HS-5 (cell line): ENCODE data around the gene JAKMIP3.
"Not testable (repeated sequence)": the region's sequence is repeated elsewhere in the genome, so short reads cannot be mapped to it uniquely, and the experiment has no call there.

Experiments
- DNase-seq: peaks from one replicate; pipeline ENCODE4 v3.0.0-alpha.2; 2012; ENCODE audit warnings: low read depth

The JAKMIP3 gene

DNA sequence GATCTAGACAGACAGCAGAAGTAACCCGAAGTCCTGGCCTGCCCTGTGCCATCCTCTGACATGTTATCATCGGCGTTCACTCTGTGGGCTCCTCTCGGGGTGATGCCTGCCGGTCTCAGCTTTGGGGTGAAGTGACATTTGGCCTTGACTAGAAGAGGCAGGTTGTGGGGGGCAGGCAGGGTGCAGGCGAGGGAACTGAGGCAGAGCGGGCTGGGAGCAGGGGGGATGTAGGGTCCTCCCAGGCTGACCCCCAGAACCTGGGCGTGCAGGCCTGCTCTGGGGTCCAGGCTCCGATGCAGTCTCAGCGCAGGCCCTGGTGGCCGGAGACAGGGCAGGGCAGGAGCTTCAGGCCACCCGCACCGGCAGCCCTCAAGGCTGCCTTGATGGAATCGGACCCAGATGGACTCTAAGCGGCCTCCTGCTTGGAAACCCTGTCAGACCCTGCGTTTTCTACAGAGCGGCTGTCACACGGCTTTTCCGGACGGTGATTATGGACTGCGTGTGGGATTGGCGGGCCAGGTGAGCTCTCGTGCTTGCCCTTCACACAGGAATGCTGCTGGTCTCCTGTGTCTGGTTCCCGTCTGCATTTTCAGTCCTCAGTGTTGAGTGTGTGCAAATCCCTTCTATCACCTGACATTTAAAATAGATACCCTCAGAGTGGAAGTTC, 842 bp upstream of the JAKMIP3 start:
- DNase-seq, result no peak

DNA sequence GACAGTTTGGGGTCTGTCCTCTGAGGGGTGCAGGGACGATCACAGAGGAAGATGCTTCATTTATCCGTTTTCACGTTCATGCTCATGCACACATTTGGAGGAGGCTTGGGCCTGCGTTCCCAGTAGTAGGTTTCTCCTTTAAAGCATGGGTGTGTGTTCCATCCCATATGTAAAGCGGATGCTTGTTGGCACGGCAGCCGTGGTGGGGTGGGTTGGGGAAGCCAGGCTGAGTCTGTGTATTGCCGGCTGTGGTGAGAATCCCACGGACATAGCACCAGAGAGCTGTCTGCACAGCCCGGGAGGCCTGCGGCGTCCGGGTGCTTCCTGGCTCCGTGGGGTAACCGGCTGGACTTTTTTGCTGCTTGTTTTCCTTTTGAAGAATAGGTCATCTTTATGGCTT, 440 bp downstream of the JAKMIP3 start:
- no peak for DNase-seq

DNA sequence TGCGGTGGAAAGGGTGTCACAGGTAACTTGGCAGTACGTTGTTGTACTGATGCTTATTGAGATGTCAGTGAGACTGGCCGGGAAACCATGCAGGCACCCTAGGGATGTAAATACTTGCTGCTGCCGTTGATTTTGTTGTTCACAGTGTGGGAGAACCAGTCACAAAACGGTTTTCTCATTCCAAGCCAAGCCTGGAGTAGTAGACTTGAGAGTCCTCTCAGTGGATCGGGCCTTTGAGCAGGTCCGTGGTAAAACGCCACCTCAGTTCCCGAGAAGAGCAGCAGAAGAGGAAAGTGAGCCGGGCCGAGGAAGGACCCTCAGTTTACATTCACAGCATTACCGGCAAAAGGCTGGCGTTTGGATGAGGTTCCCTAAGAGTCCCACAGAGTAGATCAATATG, 1.1 kb downstream of the JAKMIP3 start:
- no peak for DNase-seq

DNA sequence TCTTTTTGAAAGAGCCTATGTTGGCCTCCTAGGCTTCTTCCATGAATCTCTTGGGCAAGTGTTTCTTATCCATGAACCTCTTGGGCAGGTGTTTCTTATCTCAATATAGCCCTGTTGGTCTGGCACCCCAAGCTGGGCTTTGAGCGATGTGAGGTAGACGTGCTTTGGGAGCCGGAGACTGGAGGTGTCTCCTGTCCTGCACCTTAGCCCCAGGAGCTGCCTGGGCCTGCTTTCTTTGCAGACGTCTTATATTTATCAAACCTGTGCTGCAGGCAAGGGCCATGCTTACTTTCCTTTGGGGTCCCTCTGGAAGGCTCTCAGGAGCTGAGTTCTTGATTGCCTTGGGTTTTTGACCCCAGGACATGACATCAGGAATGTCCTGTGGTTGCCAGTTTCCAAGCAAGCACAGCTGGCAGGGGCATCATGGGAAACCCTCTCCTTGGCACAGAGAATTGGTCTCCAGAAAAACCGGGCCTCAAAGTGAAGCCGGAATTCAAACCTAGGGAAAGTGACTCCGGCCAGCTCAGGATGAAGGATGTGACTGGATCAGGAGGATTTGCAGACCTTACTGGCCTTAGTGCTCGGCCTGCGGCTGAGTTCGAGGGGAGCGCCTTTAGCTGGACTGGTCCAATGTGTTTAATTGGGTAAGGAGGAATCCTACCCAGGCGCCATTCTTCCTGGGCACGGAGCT, 2.8 kb downstream of the JAKMIP3 start:
- no peak for DNase-seq

DNA sequence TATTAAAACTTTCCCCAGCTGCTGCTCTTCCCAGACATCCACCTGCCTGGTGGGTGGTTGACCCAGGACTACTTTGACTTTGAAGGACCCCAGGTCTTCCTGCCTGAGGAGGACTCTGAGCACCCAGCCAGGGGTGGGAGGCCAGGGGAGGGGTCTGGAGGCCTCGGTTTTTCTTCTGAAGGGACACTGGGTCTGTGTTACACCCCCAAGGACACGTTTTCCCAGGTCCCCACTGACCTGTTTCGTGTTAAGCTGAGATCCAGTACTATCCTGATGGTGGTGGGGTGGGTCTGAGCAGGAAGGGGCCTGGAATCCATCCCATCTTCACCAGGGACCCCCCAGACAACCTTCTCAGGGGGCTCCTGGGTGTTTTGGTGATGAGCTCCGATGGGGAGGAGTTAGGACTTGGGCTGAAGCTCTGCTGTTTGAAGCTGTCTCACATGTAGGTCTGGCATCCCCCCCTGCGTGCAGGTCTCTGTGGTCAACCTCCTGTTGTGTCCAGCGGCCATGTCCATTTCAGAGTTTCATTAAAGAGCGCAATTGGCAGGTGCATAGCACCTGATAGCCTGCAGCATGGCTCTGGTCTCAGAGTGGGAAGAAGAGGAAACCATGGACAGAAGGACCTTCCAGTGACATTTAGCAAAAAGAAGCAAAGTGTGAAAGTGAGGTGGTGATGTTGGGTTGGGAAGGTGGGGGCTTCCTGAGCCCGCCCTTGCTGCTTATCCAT, 3.5 kb downstream of the JAKMIP3 start:
- DNase-seq, result no peak

DNA sequence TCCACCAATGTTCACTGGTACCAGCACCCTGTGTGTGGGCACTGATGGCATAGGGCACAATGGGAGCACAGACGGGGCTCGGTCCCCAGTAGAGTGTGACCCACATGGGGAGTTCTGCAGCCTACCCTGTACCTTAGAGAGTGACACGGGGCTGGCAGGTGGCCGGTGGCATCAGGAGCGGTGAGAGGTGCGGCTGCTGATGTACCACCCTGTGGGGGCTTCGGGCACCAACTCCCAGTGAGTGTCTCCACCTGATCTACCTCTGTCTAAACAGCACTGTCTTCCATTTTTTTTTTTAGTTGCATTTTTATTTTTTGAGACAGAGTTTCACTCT, 4.1 kb downstream of the JAKMIP3 start:
- DNase-seq, result no peak

DNA sequence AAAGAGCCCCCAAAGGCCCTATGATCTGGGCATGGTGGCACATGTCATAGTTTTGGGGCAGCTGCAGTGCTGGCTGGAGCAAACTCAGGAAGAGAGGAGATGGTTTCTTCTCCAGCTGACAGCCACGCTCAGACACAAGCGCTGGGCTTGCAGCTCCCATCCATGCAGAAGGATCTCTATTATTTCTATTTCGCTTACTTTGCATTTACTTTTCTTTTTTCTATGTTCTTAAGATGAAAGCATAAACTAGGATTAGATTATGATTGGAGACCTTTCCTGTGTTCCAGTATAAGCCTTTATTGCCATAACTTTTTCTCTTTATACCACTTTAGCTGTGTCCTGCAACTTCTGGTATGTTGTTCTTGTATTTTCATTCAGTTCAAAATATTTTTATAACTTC, 5.0 kb downstream of the JAKMIP3 start:
- no peak for DNase-seq

DNA sequence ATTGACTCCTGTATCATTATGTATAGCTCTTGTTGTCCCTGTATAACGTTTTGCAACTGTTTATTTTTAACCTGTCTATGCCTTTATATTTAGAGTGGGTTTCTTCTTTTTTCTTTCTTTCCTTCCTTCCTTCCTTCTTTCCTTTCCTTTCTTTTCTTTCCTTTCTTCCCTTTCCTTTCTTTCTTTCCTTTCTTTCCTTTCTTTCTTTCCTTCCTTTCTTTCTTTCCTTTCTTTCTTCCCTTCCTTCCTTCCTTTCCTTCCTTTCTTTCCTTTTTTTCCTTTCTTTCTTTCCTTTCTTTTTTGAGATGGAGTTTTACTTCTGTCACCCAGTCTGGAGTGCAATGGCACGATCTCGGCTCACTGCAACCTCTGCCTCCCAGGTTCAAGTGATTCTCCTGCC, 5.9 kb downstream of the JAKMIP3 start:
- no peak for DNase-seq

DNA sequence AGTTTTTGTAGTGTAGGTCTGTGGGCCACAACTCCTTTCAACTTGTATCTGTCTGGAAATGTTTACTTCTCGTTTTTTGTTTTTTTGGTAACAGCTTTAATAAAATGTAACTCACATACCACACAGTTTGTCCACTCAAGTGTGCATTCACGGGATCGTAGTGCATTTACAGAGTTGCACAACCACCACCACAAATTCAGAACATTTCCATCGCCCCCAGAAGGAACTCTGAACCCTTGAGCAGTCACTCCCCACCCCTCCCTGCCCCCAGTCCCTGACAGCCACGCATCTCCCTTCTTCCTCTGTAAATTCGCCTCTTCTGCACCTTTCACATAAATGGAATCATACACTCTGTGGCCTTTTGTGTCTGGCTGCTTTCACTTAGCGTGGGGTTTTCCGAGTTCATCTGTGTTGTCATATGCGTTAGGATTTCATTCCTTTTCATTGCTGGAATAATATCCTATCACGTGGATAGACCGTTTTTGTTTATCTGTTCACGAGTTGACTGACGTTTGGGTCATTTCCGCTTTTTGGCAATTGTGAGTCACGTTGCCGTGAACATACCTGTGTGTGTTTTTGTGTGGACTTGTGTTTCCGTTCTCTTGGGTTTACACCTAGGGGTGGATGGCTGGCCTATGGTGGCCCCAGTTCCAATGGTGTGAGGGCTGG, 10.3 kb downstream of the JAKMIP3 start:
- no peak for DNase-seq

DNA sequence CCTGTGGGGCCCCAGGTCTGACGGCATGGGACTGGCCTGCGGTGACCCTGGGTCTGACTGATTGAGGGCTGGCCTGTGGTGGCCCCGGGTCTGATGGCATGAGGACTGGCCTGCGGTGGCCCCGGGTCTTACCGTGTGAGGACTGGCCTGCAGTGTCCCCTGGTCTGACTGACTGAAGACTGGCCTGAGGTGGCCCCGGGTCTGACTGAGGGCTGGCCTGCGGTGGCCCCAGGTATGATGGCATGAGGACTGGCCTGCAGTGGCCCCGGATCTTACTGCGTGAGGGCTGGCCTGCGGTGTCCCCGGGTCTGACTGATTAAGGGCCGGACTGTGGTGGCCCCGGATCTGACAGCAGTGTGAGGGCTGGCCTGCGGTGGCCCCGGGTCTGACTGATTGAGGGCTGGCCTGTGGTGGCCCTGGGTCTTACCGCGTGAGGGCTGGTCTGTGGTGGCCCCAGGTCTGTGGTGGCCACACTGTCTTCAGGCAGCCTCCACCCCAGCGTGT, 10.9 kb downstream of the JAKMIP3 start:
- no peak for DNase-seq

DNA sequence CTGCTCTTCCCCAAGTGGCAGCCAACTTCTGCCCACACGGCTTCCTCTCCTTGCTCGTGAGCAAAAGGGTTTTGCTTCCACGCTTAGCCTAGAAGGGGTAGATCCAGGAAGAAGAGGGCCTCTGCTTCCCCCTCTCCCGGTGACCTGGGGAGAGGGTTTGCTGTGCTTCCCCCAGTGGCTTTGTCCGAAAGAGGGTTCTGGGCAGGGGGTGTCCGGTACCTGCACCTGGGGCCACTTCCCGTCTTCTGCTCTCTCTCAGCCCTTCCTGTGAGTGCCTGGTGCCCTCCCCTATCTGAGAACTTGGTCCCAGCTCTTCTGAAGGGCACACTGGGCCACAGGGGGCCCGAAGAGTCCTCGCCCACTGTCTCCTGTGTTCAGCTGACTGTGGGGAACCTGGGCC, 11.3 kb downstream of the JAKMIP3 start:
- DNase-seq, result no peak

DNA sequence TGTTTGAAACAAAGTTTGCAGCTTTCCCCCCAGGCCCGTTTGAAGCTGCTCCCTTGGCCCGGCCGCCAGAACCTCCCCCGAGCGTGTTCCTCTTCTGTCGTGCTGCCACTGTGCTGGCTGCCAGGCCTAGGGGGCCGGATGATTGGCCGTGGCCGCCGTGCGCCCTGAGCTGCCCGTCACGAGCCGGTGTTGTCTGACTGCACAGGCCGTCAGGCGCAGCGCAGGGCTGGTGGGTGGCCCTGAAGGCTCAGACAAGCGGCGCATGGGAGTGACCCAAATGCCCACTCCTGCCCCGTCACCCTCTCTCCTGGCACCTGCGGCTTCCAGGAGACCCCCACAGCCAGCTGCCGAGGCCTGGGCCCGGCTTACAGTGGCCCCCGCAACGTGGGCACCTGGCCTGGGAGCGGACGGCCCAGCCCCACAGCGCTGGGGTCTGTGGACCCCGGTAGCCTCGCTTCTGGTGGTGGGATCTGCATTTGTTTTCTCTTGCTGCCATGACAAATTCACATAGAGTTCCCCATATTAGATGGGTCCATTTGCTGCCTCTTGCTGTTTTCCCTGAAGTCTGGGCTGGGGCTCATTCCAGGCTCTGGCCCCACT, 13.1 kb downstream of the JAKMIP3 start:
- DNase-seq, result no peak

DNA sequence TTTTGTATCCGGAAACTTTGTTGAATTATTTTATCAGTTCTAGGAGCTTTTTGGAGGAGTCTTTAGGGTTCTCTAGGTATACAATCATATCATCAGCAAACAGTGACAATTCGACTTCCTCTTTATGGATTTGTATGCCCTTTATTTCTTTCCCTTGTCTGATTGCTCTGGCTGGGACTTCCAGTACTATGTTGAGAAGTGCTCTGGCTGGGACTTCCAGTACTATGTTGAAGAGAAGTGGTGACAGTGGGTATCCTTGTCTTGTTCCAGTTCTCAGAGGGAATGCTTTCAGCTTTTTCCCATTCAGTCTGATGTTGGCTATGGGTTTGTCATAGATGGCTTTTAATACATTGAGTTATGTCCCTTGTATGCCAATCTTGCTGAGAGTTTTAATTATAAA, 18.6 kb downstream of the JAKMIP3 start:
- not testable (repeated sequence) for DNase-seq

DNA sequence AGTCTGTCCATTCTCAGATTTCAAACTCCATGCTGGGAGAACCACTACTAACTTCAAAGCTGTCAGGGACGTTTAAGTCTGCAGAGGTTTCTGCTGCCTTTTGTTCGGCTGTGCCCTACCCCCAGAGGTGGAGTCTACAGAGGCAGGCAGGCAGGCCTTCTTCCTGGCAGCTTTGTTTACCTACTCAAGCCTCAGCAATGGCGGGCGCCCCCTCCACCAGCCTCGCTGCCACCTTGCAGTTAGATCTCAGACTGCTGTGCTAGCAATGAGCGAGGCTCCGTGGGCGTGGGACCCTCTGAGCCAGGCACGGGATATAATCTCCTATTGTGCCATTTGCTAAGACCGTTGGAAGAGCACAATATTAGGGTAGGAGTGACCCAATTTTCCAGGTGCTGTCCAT, 27.5 kb downstream of the JAKMIP3 start:
- DNase-seq, result not testable (repeated sequence)

DNA sequence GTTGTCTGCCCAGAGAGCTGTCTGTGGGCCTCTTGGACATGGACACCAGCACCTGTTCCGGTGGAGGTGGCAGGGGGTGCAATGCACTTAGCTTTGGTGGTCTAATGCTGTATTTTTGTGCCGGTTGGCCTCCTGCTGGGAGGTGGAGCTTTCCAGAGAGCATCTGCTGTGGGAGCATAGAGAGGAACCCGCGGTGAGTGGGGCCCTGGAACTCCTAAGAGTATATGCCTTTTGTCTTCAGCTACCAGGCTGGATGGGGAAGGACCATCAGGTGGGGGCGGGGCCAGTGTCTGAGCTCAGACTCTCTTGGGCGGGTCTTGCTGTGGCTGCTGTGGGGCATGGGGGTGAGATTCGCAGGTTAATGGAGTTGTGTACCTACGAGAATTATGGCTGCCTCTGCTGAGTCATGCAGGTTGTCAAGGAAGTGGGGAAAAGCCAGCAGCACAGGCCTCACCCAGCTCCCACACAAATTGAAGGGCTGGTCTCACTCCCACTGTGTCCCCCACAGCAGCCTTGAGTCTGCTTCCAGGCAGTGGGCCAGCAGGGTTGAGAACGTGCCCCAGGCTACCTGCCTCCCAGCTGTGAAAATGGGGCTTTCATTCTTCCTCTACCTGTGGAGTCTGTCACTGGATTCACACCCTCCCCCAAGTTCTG, 29.0 kb downstream of the JAKMIP3 start:
- DNase-seq, result no peak

DNA sequence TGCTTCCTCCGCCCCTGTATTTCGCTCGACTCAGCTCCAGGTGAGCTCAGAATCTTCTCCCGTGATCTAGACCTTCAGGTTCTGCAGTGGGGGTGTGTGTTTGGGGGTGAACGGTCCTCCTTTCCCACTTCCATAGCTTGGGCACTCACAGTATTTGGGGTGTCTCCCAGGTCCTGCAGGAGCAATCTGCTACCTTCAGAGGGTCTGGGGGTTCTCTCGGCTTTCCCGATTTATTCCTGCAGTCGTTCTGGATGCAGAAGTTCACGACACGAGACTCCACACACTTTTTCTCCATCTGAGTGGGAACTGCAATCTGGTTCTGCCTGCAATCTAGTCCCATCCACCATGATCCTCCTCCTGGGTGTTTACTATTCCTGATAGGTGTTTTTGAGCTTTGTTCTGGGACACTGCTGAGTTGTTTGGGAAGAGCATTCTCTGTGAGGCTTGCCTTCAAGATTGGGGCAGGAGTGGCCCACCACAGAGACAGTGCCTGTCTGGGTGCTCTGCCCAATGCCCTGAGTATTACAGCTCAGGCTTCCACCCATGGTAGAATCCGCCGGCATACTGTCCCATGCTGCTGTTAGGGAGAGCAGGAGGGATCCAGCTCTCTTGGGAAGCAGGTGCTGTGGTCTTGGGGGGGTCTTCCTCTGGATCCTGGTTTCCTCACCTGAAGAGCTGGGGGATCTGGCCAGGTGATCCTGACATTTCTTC, 29.8 kb downstream of the JAKMIP3 start:
- no peak for DNase-seq

DNA sequence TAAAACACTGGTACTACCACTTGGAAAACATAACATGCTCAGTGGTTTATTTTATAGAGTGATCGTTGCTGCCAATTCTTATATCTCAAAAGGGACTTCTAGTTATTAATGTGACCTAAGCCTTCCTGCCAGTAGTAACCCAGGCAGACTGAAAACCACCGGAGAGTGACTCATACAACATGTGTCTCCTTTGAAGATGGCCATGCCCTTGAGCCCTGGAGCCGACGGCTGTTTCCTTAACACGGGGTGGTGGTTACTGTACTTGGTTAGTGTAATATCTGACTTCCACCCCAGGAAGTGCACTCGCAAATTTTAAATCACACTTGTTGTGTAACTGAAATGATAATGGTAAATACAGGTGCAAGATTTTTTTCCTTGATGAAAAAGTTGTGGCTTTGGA, 30.5 kb downstream of the JAKMIP3 start:
- DNase-seq, result no peak

DNA sequence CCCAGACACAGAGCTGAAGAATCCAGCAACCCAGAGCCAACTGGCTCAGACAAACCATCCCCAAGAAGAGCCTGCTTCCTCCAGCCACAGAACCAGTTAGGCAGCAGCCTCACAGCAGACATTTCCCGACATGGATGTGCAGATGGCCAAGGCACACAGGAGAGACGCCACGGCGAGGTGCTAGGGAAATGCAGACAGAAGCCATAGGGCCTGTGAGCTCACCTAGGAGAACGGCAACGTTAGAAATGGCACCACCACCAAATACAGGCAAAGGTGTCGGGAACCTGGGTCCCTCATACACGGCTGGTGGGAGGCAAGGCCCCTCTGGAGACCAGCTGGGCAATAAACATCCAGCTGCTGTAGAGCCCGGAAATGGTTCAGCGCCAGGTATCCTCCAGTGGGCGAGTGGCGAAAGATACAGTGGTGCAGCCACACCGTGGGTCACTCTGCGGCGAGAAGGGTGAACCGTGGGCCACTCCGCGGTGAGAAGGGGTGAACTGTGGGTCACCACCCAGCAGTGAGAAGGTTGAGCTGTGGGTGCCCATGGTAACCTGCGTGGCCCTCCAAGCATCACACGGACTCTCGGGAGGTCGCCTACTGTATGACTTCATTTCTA, 31.2 kb downstream of the JAKMIP3 start:
- no peak for DNase-seq

DNA sequence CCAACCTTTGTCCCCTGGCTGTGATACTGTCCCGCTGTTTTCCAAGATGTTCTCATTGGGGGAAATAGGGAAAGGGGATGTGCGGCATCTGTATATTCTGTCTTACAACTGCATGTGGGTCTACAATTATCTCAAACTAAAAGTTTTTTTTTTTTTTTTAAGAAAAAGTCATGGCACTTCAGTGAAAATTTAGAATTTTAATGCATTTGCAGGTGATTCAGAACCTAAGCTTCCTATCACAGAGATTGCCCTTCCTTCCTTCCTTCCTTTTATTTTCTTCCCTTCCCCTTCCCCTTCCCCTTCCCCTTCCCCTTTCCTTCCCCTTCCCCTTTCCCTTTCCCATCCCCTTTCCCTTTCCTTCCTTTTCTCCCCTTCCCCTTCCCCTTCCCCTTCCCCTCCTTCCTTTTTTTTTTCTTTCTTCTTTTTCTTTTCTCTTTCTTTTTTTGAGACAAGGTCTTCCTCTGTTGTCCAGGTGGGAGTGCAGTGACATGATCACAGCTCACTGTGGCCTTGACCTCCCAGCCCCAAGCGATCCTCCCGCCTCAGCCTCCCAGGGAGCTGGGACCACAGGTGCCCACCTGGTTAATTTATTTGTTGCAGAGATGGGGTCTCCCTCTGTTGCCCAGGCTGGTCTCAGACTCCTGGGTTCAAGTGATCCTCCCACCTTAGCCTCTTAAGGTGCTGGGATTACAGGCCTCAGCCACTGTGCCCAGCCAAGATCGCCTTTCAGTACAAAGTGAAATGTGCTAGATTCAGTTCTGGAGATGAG, 32.0 kb downstream of the JAKMIP3 start:
- no peak for DNase-seq
